IMR-90 (cell line): ENCODE measurements around the gene TMCC3. TPM values are rescaled to one million over a fixed set of nuclear protein-coding genes. Genes with fewer than 3 reads are reported as not detected.

Experiments
- ATAC-seq: fragments of 200-7000 bp; cut with Tn5 transposase; 2 replicates; pipeline ENCODE4 v1.9.1; 2020; ENCODE audit warnings: low read depth, mild to moderate bottlenecking, moderate library complexity
- BruUV-seq: library from RNA; stranded (reverse); fragments of 400-500 nt; replicated peaks from 2 replicates; lab custom pipeline; 2021; lab: Mats Ljungman, UMichigan
- CTCF ChIA-PET: fragments of 300-600 bp; formaldehyde crosslinking; extraction: SDS; loops from one replicate; lab custom pipeline; 2021; ENCODE audit warnings: antibody characterized with exemption; lab: Yijun Ruan, JAX
- POLR2A ChIA-PET: fragments of 300-600 bp; sonication (Branson Sonifier 250); formaldehyde crosslinking; loops from one replicate; lab custom pipeline; 2022; ENCODE audit warnings: antibody characterized with exemption; ENCODE audit not compliant: unreplicated experiment; lab: Charles Lee
- DNase-seq: peaks from one replicate; pipeline ENCODE4 v3.0.0; 2013
- H2AFZ ChIP-seq: replicated peaks from 2 replicates; pipeline ENCODE3; 2013; ENCODE audit warnings: low read length, mild to moderate bottlenecking; ENCODE audit not compliant: poor library complexity
- H2AK5ac ChIP-seq: 2 replicates; pipeline ENCODE4 v1.6.1; 2013; ENCODE audit warnings: low read depth, low read length, inconsistent platforms
- H2AK9ac ChIP-seq: replicated peaks from 2 replicates; pipeline ENCODE3; 2013; ENCODE audit warnings: mild to moderate bottlenecking, low read depth, low read length, moderate library complexity; ENCODE audit not compliant: poor library complexity
- H2BK120ac ChIP-seq: 2 replicates; pipeline ENCODE4 v1.6.1; 2013; ENCODE audit warnings: low read depth, low read length, inconsistent platforms
- H2BK15ac ChIP-seq: 3 replicates; pipeline ENCODE4 v1.6.1; 2013; ENCODE audit warnings: low read depth, low read length, inconsistent platforms
- H2BK20ac ChIP-seq: 2 replicates; pipeline ENCODE4 v1.6.1; 2013; ENCODE audit warnings: low read depth, mild to moderate bottlenecking, inconsistent platforms, low read length, moderate library complexity
- H2BK5ac ChIP-seq: 2 replicates; pipeline ENCODE4 v1.6.1; 2013; ENCODE audit warnings: mild to moderate bottlenecking, low read depth, low read length, inconsistent platforms; ENCODE audit not compliant: poor library complexity, severe bottlenecking
- H3K14ac ChIP-seq: replicated peaks from 2 replicates; pipeline ENCODE4 v1.6.1; 2013; ENCODE audit warnings: low read depth, low read length, inconsistent platforms
- H3K18ac ChIP-seq: 2 replicates; pipeline ENCODE4 v1.6.1; 2013; ENCODE audit warnings: low read depth, low read length, control low read depth
- H3K23ac ChIP-seq: 2 replicates; pipeline ENCODE4 v1.6.1; 2013; ENCODE audit warnings: low read depth, low read length, inconsistent platforms
- H3K27ac ChIP-seq: 2 replicates; pipeline ENCODE4 v1.5.1; 2013; ENCODE audit warnings: mild to moderate bottlenecking, control low read depth, low read length; ENCODE audit not compliant: insufficient read depth
- H3K27me3 ChIP-seq: 2 replicates; pipeline ENCODE4 v1.6.1; 2013; ENCODE audit warnings: low read length; ENCODE audit not compliant: control insufficient read depth, insufficient read depth
- H3K36me3 ChIP-seq: 2 replicates; pipeline ENCODE4 v1.6.1; 2013; ENCODE audit warnings: low read length, mixed read lengths; ENCODE audit not compliant: control insufficient read depth, insufficient read depth
- H3K4ac ChIP-seq: 2 replicates; pipeline ENCODE4 v1.6.1; 2013; ENCODE audit warnings: low read depth, low read length, inconsistent platforms
- H3K4me1 ChIP-seq: 2 replicates; pipeline ENCODE4 v1.6.1; 2013; ENCODE audit warnings: low read length, mixed read lengths; ENCODE audit not compliant: control insufficient read depth, insufficient read depth
- H3K4me2 ChIP-seq: 2 replicates; pipeline ENCODE4 v1.6.1; 2013; ENCODE audit warnings: low read depth, mild to moderate bottlenecking, control low read depth, low read length, moderate library complexity
- H3K4me3 ChIP-seq: 2 replicates; pipeline ENCODE4 v1.5.1; 2013; ENCODE audit warnings: low read depth, mild to moderate bottlenecking, control low read depth, low read length, moderate library complexity; ENCODE audit not compliant: insufficient read depth
- H3K56ac ChIP-seq: 2 replicates; pipeline ENCODE4 v1.6.1; 2013; ENCODE audit warnings: low read length, inconsistent platforms; ENCODE audit not compliant: insufficient read depth; ENCODE audit errors: extremely low read depth
- H3K79me1 ChIP-seq, 2 experiments: 2 replicates each; pipeline ENCODE4 v1.6.1; 2013; ENCODE audit warnings: low read length in 2 of 2, inconsistent platforms in 1 of 2, low read depth in 1 of 2
- H3K9ac ChIP-seq: 2 replicates; pipeline ENCODE4 v1.6.1; 2013; ENCODE audit warnings: low read depth, low read length, control low read depth
- H3K9me1 ChIP-seq: 2 replicates; pipeline ENCODE4 v1.6.1; 2013; ENCODE audit warnings: low read length, inconsistent platforms; ENCODE audit not compliant: insufficient read depth
- H3K9me3 ChIP-seq: 2 replicates; pipeline ENCODE4 v1.6.1; 2013; ENCODE audit warnings: low read length; ENCODE audit not compliant: control insufficient read depth, insufficient read depth
- H4K20me1 ChIP-seq: 2 replicates; pipeline ENCODE4 v1.6.1; 2013; ENCODE audit warnings: low read length, inconsistent platforms; ENCODE audit not compliant: insufficient read depth
- H4K5ac ChIP-seq: 2 replicates; pipeline ENCODE4 v1.6.1; 2013; ENCODE audit warnings: mild to moderate bottlenecking, low read depth, low read length, control low read depth
- H4K8ac ChIP-seq, 2 experiments: 2 replicates each; pipeline ENCODE4 v1.6.1; 2013; ENCODE audit warnings: low read depth in 2 of 2, low read length in 2 of 2, control low read depth in 1 of 2, inconsistent platforms in 1 of 2
- H4K91ac ChIP-seq: 2 replicates; pipeline ENCODE4 v1.6.1; 2013; ENCODE audit warnings: low read depth, low read length, inconsistent platforms; ENCODE audit not compliant: insufficient read depth
- BHLHE40 ChIP-seq: fragments of 150-350 bp; IDR thresholded peaks from 2 replicates; pipeline ENCODE4 v1.6.1; 2016; ENCODE audit warnings: mild to moderate bottlenecking, low read depth, low read length
- CEBPB ChIP-seq: IDR thresholded peaks from 2 replicates; pipeline ENCODE4 v1.6.1; 2012; ENCODE audit warnings: low read depth, low read length, improper control_type of control experiment
- ELK1 ChIP-seq: fragments of 150-350 bp; IDR thresholded peaks from 2 replicates; pipeline ENCODE4 v1.6.1; 2016; ENCODE audit warnings: low read depth, mild to moderate bottlenecking, low read length, moderate library complexity, borderline replicate concordance
- MAZ ChIP-seq: IDR thresholded peaks from 2 replicates; pipeline ENCODE4 v1.6.1; 2012; ENCODE audit warnings: low read depth, mild to moderate bottlenecking, low read length, improper control_type of control experiment, moderate library complexity, borderline replicate concordance
- MXI1 ChIP-seq: IDR thresholded peaks from 2 replicates; pipeline ENCODE4 v1.6.1; 2012; ENCODE audit warnings: low read depth, mild to moderate bottlenecking, low read length, moderate library complexity, borderline replicate concordance
- NFE2L2 ChIP-seq: fragments of 150-350 bp; IDR thresholded peaks from 2 replicates; pipeline ENCODE4 v1.6.1; 2016; ENCODE audit warnings: low read depth, mild to moderate bottlenecking, low read length
- SMC3 ChIP-seq: fragments of 150-350 bp; IDR thresholded peaks from 2 replicates; pipeline ENCODE4 v1.6.1; 2016; ENCODE audit warnings: low read depth, mild to moderate bottlenecking, antibody characterized with exemption, low read length, moderate library complexity
- WGBS, 2 experiments: methylation state at CpG; one replicate each; pipeline versions ENCODE4 v1.1.5 to v1.1.7; 2013; ENCODE audit warnings: missing lambda C conversion rate in 2 of 2; ENCODE audit not compliant: insufficient read length in 1 of 2; ENCODE audit errors: extremely low coverage in 2 of 2; 5-methylcytosine and 5-hydroxymethylcytosine counted together
- dilution Hi-C: fragments of 300-500 bp; cut with HindIII; formaldehyde crosslinking; loops from one replicate; pipeline ENCODE4 v1.14.3; 2018; ENCODE audit warnings: low sequenced_read_pairs; ENCODE audit not compliant: unreplicated experiment
- in situ Hi-C: fragments of 300-500 bp; cut with MboI; formaldehyde crosslinking; loops from 3 replicates; pipeline ENCODE4 v1.14.3; 2019; ENCODE audit warnings: low sequenced_read_pairs, inconsistent platforms, mixed read lengths
- intact Hi-C: fragments of 100-400 bp; cut with micrococcal nuclease; formaldehyde crosslinking; loops from 2 replicates; pipeline ENCODE4 v1.10.0; 2022
- polyA plus RNA-seq, 3 experiments: library from polyadenylated mRNA; depleted of rRNA; stranded (reverse); fragments of >200 nt; gene quantifications; 2 replicates each; pipeline ENCODE4 v1.2.3, GENCODE V29; 2012; ENCODE audit warnings: low replicate concordance in 1 of 3
- total RNA-seq: library from RNA; depleted of rRNA; stranded (reverse); fragments of >200 nt; gene quantifications from 2 replicates; pipeline ENCODE4 v1.2.3, GENCODE V29; 2012

Gene TMCC3
- total and polyA plus RNA-seq, 2 of the 4 experiments (the other 2 are of a cell fraction) = 0.14 to 0.36 TPM

GRCh38 chr12:94544355-94544754, 106.0 kb downstream of the TMCC3 start:
- Histone ChIP-seq H2AFZ (no peak overlapping the region), H2BK15ac (no peak overlapping the region), H3K4me2 (no peak overlapping the region), H3K36me3 (no peaks in the 10 kb centered on the region), H3K4ac (no peak overlapping the region), H4K91ac (no peak overlapping the region), H3K27ac (no peak overlapping the region), H2BK5ac (no peak overlapping the region), H3K23ac (no peak overlapping the region), H3K4me1 (no peaks in the 10 kb centered on the region), H3K56ac (no peak overlapping the region), H4K20me1 (no peaks in the 10 kb centered on the region), H3K4me3 (no peak overlapping the region), H3K18ac (no peak overlapping the region), H3K14ac (no peak overlapping the region), H3K9me3 (no peaks in the 10 kb centered on the region), H3K79me1 (no peaks in the 10 kb centered on the region), H2AK9ac (no peak overlapping the region), H4K8ac (no peak overlapping the region), H3K9me1 (no peaks in the 10 kb centered on the region), H3K9ac (no peak overlapping the region), H2BK120ac (no peak overlapping the region), H4K5ac (no peak overlapping the region), H3K27me3 (peaks cover 10% of the 10 kb centered on the region), H2BK20ac (no peak overlapping the region), H2AK5ac (no peak overlapping the region)
- no peak for DNase-seq
- ChIA-PET POLR2A (no interaction called here), CTCF (no interaction called here)
- WGBS, 2 experiments = no CpG with 5 or more reads among the region's 4 CpGs
- TF ChIP-seq MAZ (no peak), SMC3 (no peak), CEBPB (no peak), NFE2L2 (no peak), ELK1 (no peak), BHLHE40 (no peak), MXI1 (no peak)
- ATAC-seq = no peak
- in situ Hi-C loops = loop anchor here (10.0 kb wide), 1 partner anchor 790 kb away; no protein-coding TSS in a partner anchor
- intact Hi-C loops = no loop called here
- BruUV-seq = no TSS peak
- dilution Hi-C loops = loop anchor here (25.0 kb wide), 1 partner anchor 407 kb away; the partner anchor contains the start of gene PLXNC1
